Ectodermal cell (in vitro differentiated cells): ENCODE measurements around the gene FSTL5.
"Not testable (repeated sequence)": the region's sequence is repeated elsewhere in the genome, so short reads cannot be mapped to it uniquely, and the experiment has no call there.

Experiments
- H3K27ac ChIP-seq: 2 replicates; pipeline ENCODE4 v1.7.0; 2013; ENCODE audit warnings: mild to moderate bottlenecking, low read depth, low read length; ENCODE audit not compliant: insufficient read depth, poor library complexity, severe bottlenecking
- H3K27me3 ChIP-seq: 2 replicates; pipeline ENCODE4 v1.7.0; 2013; ENCODE audit warnings: mild to moderate bottlenecking, low read length; ENCODE audit not compliant: insufficient read depth, control insufficient read depth, poor library complexity, severe bottlenecking
- H3K36me3 ChIP-seq: one replicate; pipeline ENCODE4 v1.7.0; 2013; ENCODE audit warnings: low read length; ENCODE audit not compliant: control insufficient read depth, insufficient read depth
- H3K4me1 ChIP-seq: one replicate; pipeline ENCODE4 v1.7.0; 2013; ENCODE audit warnings: low read length; ENCODE audit not compliant: control insufficient read depth, insufficient read depth
- H3K4me3 ChIP-seq: 2 replicates; pipeline ENCODE4 v1.7.0; 2013; ENCODE audit warnings: low read depth, low read length, control low read depth; ENCODE audit not compliant: insufficient read depth
- H3K9me3 ChIP-seq: 2 replicates; pipeline ENCODE4 v1.7.0; 2013; ENCODE audit warnings: mild to moderate bottlenecking, low read length, moderate library complexity; ENCODE audit not compliant: control insufficient read depth
- WGBS, 2 experiments: methylation state at CpG; one replicate each; pipeline ENCODE4 v1.1.7; 2013; ENCODE audit warnings: missing lambda C conversion rate in 2 of 2; 5-methylcytosine and 5-hydroxymethylcytosine counted together

Gene FSTL5

DNA sequence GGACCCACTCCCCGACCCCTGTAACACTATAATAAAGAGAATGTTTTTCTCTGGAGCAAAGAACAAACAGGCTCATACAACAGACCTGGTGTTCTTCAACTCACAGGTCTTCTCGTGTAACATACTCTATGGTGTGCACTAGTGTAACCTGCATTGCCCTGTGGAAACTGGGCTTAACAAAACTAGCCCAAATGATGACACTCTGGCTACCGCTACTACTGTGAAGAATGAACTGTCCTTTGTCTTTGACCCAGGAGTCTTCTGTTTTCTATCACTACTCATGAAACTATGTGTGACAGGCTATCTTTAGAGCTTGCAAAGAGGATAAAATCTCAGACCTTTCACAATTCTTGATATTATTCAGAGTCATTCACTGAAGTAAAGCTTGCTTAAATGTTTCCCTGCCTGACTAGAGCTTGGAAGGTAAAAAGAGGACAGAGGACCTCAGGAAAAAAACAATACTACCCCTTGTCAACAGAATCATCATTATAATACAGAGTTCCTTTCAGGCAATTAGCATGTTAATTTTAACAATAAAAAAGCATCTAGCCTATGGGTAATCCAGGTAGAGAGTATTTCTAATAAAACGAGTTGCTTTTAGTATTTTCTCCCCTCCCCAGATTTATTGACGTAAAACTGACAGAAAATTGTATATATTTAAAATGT lies 59.2 kb downstream of the FSTL5 start:
- H3K27me3 ChIP-seq, result no peaks in the 10 kb centered on the region
- H3K4me3 ChIP-seq, result no peak overlapping the region
- no peaks in the 10 kb centered on the region for H3K36me3 ChIP-seq
- no peaks in the 10 kb centered on the region for H3K4me1 ChIP-seq
- no peaks in the 10 kb centered on the region for H3K9me3 ChIP-seq
- H3K27ac ChIP-seq, result no peak overlapping the region
- WGBS, 2 experiments, result 90 to 93% methylated on average over 3 of the region's 5 CpGs

GRCh38 chr4:162103908-162104307 lies 59.9 kb downstream of the FSTL5 start:
- 94% methylated on average over 12 of the region's 12 CpGs for WGBS, 2 experiments

GRCh38 chr4:162102713-162103112 lies 61.1 kb downstream of the FSTL5 start:
- Histone ChIP-seq H3K9me3 (no peaks in the 10 kb centered on the region), H3K27ac (no peak overlapping the region), H3K4me3 (no peak overlapping the region), H3K4me1 (no peaks in the 10 kb centered on the region), H3K36me3 (no peaks in the 10 kb centered on the region), H3K27me3 (no peaks in the 10 kb centered on the region)
- 100% methylated on average over 1 of the region's 1 CpG; no CpG with 5 or more reads in 1 of the 2 experiments for WGBS, 2 experiments

More at GRCh38 chr4:162103908-162104307, 59.9 kb downstream of the FSTL5 start:
- H3K27ac ChIP-seq, H3K4me1 ChIP-seq, H3K4me3 ChIP-seq, H3K36me3 ChIP-seq, H3K27me3 ChIP-seq, H3K9me3 ChIP-seq: not testable (repeated sequence)

GRCh38 chr4:162101337-162101736 lies 62.5 kb downstream of the FSTL5 start:
- no peaks in the 10 kb centered on the region for H3K4me1 ChIP-seq
- H3K36me3 ChIP-seq, result no peaks in the 10 kb centered on the region
- no peak overlapping the region for H3K27ac ChIP-seq
- H3K9me3 ChIP-seq, result no peaks in the 10 kb centered on the region
- WGBS, 2 experiments, result 71 to 90% methylated on average over 1 of the region's 1 CpG
- no peaks in the 10 kb centered on the region for H3K27me3 ChIP-seq
- H3K4me3 ChIP-seq, result no peak overlapping the region

- H3K36me3 ChIP-seq, result no peaks in the 10 kb centered on the region
- 92 to 96% methylated on average over 2 of the region's 2 CpGs for WGBS, 2 experiments
- no peak overlapping the region for H3K4me3 ChIP-seq
Observed at GRCh38 chr4:162075726-162076125, 88.1 kb downstream of the FSTL5 start.

DNA sequence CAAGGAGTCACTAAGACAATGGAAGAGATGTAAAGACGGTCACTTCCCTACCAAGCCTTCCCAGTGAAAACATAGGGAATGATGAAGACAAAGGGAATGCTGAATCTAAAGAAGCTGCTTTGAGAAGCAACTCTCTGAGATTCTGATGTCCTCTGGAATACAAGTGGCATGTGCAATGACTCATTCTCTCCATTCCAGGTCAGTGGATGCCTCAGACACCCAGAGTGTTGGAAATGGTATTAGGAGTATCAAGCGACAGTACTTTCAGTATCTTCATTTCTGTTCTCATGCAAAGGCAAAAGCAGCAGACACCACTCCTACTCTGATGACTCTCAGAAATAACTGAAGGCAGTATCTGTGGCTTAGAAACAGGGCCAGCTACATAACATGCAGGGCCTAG lies 102.6 kb downstream of the FSTL5 start:
- Histone ChIP-seq H3K4me1 (no peaks in the 10 kb centered on the region), H3K9me3 (no peaks in the 10 kb centered on the region), H3K4me3 (no peak overlapping the region), H3K27me3 (no peaks in the 10 kb centered on the region), H3K27ac (no peak overlapping the region), H3K36me3 (no peaks in the 10 kb centered on the region)
- 18 to 33% methylated on average over 2 of the region's 2 CpGs for WGBS, 2 experiments

More at GRCh38 chr4:162075726-162076125, 88.1 kb downstream of the FSTL5 start:
- no peaks in the 10 kb centered on the region for H3K27me3 ChIP-seq
- H3K9me3 ChIP-seq, result no peaks in the 10 kb centered on the region
- H3K4me1 ChIP-seq, result no peaks in the 10 kb centered on the region
- H3K27ac ChIP-seq, result no peak overlapping the region

GRCh38 chr4:162059656-162060055 lies 104.1 kb downstream of the FSTL5 start:
- no peaks in the 10 kb centered on the region for H3K4me1 ChIP-seq
- H3K36me3 ChIP-seq, result no peaks in the 10 kb centered on the region
- no peaks in the 10 kb centered on the region for H3K27me3 ChIP-seq
- no peak overlapping the region for H3K27ac ChIP-seq
- no peaks in the 10 kb centered on the region for H3K9me3 ChIP-seq
- 100% methylated on average over 1 of the region's 1 CpG; no CpG with 5 or more reads in 1 of the 2 experiments for WGBS, 2 experiments
- no peak overlapping the region for H3K4me3 ChIP-seq

- H3K4me3 ChIP-seq, result no peak overlapping the region
- no peak overlapping the region for H3K27ac ChIP-seq
- H3K9me3 ChIP-seq, result no peaks in the 10 kb centered on the region
- no peaks in the 10 kb centered on the region for H3K27me3 ChIP-seq
- H3K4me1 ChIP-seq, result no peaks in the 10 kb centered on the region
- WGBS, 2 experiments, result 88 to 91% methylated on average over 8 of the region's 8 CpGs
- H3K36me3 ChIP-seq, result no peaks in the 10 kb centered on the region
Observed at GRCh38 chr4:162056990-162057389, 106.8 kb downstream of the FSTL5 start.

DNA sequence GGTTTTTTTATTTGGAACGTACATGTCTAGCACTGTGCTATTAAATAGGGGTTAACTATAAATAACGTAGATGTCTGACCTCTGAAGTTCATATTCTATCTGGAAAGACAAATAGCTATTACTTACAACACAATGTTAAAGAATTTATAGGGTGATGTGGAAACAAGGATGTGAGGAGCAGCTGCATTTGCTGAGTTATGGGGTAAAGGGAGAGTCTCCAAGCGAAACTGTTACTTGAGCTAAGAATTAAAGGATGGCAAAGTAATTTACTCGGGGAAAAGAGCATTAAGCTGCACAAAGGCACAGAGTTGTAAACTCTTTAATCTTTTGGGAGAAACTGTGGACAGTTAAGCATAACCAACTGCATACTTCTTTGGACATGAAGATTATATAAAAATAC lies 117.7 kb downstream of the FSTL5 start:
- H3K4me1 ChIP-seq, result no peaks in the 10 kb centered on the region
- H3K27me3 ChIP-seq, result no peaks in the 10 kb centered on the region
- H3K36me3 ChIP-seq, result no peaks in the 10 kb centered on the region
- H3K27ac ChIP-seq, result no peak overlapping the region
- H3K9me3 ChIP-seq, result no peaks in the 10 kb centered on the region
- no peak overlapping the region for H3K4me3 ChIP-seq
- 68 to 82% methylated on average over 2 to 3 of the region's 4 CpGs for WGBS, 2 experiments

GRCh38 chr4:162038112-162038511 lies 125.7 kb downstream of the FSTL5 start:
- 100% methylated on average over 2 of the region's 3 CpGs; no CpG with 5 or more reads in 1 of the 2 experiments for WGBS, 2 experiments
- no peak overlapping the region for H3K4me3 ChIP-seq
- no peak overlapping the region for H3K27ac ChIP-seq
- H3K4me1 ChIP-seq, result no peaks in the 10 kb centered on the region
- no peaks in the 10 kb centered on the region for H3K9me3 ChIP-seq
- no peaks in the 10 kb centered on the region for H3K36me3 ChIP-seq
- no peaks in the 10 kb centered on the region for H3K27me3 ChIP-seq
